Activated naive CD4-positive, alpha-beta T cell treated with anti-CD3 and anti-CD28 coated beads for 36 hours (primary cell): ENCODE data around the gene PLPP7. TPM values are rescaled to one million over a fixed set of nuclear protein-coding genes. Genes with fewer than 3 reads are reported as not detected.
A peak's percentile ranks its signal among the peaks of the same experiment; 100 is the strongest.

Experiments used
- CTCF ChIA-PET: fragments of 350-600 bp; sonication (Branson Sonifier 250); formaldehyde crosslinking; loops from one replicate; lab custom pipeline; 2021; ENCODE audit warnings: antibody characterized with exemption; lab: Charles Lee
- DNase-seq: peaks from one replicate; pipeline ENCODE4 v3.0.0-alpha.2; 2020
- H3K27ac Mint-ChIP-seq: one replicate; pipeline ENCODE4 v1.8.0; 2021; ENCODE audit warnings: mild to moderate bottlenecking, mixed read lengths
- H3K27me3 Mint-ChIP-seq: one replicate; pipeline ENCODE4 v1.8.0; 2021; ENCODE audit warnings: low read depth, mixed read lengths
- H3K36me3 Mint-ChIP-seq: one replicate; pipeline ENCODE4 v1.8.0; 2021; ENCODE audit warnings: low read depth, mixed read lengths
- H3K4me1 Mint-ChIP-seq: one replicate; pipeline ENCODE4 v1.8.0; 2021; ENCODE audit warnings: low read depth, mixed read lengths
- H3K4me3 Mint-ChIP-seq: one replicate; pipeline ENCODE4 v1.8.0; 2021; ENCODE audit warnings: mild to moderate bottlenecking, moderate library complexity, mixed read lengths
- H3K9me3 Mint-ChIP-seq: one replicate; pipeline ENCODE4 v1.8.0; 2021; ENCODE audit warnings: mixed read lengths
- intact Hi-C: fragments of 100-400 bp; cut with micrococcal nuclease; formaldehyde crosslinking; loops from one replicate; pipeline ENCODE4 v1.15.1; 2023
- total RNA-seq, 2 experiments: library from RNA; stranded (reverse); gene quantifications; one replicate each; pipeline ENCODE4 v1.2.3, GENCODE V29; 2021

PLPP7 gene
- total RNA-seq, 2 experiments from 2014 or later, result 0.25 to 0.26 TPM

DNA sequence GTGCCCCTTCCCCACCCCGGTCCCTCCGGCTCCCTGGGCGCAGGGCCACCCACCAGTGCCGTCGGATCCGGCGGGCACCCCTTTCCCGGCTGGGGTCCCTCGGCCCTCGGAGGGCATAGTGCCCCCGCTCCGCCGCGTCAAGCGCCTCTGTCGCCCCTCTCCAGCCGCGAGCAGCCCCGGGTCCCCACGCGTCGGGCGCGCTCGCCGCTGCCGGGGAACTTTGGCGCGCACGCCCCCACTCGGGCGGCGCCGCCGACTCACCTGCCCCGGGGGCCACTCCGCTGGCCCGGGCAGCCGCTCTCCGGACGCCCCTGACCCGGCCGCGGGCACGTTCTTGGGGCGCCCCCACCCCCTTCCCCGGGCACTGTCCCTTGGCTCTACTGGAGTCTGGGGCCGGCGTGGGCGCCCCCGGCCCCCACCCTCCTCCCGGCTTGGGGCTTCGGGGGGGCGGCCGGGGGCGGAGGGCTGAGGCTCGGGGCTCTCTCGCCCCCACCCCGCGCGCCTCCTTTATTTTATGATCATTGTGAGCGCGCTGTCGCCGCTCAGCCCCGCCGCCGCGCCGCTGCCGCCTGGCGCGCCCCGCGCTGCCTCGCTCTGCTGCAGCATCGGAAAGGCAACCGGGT, 12.1 kb upstream of the PLPP7 start:
- intact Hi-C loops, result loop anchor here (5.0 to 10.0 kb wide), 4 partner anchors 35 to 1443 kb away; partner anchors contain the start of genes C9orf78, POMT1 and USP20
- CTCF ChIA-PET, result no interaction called here
- no peak overlapping the region for H3K27ac Mint-ChIP-seq
- DNase-seq, result no peak
- peaks cover 35% of the 10 kb centered on the region for H3K36me3 Mint-ChIP-seq
- peaks cover 4% of the 10 kb centered on the region for H3K27me3 Mint-ChIP-seq
- H3K4me1 Mint-ChIP-seq, result peaks cover 21% of the 10 kb centered on the region
- no peaks in the 10 kb centered on the region for H3K9me3 Mint-ChIP-seq
- H3K4me3 Mint-ChIP-seq, result peak overlapping the region; percentile 54

DNA sequence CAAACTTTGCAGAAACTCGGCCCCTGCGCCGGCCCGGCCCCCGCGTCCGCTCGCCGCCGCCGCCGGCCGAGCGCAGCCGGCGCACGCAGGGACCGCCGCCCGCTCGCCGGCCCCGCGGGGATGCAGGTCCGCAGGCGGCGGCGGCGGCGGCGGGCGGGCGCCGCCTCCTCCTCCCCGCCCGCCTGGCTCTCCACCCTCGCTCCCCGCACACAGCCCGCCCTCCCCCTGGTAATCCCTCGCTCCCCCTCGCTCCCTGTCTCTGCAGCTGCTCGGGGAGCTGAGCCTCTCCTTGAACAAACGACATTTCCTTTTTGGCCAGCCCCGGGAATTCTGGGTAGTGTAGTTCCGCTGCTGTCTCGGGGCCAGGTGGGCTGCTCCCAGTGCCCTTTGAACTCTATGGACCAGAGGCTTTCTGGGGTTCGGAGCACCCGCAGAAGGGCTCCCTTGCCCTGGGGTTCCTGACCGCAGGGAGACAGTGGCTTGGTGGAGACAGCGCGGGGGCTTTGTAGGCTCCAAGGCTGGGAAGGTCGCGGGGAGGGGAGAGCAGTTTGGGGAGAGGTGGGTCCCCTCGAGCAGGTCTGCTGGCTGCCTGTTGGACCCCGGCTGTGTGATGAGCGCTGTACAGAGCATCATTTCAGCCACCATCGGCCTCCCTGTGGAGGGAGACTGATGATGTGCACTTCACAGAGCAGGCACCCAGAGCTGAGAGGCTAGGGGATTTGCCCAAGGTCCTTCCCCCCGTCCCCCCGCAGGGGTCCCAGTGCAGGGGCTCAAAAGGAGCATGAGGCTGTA, 11.4 kb upstream of the PLPP7 start:
- H3K36me3 Mint-ChIP-seq, result peaks cover 31% of the 10 kb centered on the region
- H3K27ac Mint-ChIP-seq, result peak overlapping the region; percentile 67
- no peaks in the 10 kb centered on the region for H3K9me3 Mint-ChIP-seq
- H3K4me1 Mint-ChIP-seq, result peaks cover 20% of the 10 kb centered on the region
- DNase-seq, result peak; percentile 86
- CTCF ChIA-PET, result interaction anchor here (0.5 to 0.9 kb wide), 2 partner anchors 63 to 99 kb away, joined by 3 read pairs; no protein-coding TSS in a partner anchor
- intact Hi-C loops, result loop anchor here (1.0 to 10.0 kb wide), 6 partner anchors 9 to 1443 kb away; partner anchors contain the start of genes C9orf78, POMT1 and USP20
- H3K27me3 Mint-ChIP-seq, result peaks cover 4% of the 10 kb centered on the region
- peak overlapping the region; percentile 76 for H3K4me3 Mint-ChIP-seq

DNA sequence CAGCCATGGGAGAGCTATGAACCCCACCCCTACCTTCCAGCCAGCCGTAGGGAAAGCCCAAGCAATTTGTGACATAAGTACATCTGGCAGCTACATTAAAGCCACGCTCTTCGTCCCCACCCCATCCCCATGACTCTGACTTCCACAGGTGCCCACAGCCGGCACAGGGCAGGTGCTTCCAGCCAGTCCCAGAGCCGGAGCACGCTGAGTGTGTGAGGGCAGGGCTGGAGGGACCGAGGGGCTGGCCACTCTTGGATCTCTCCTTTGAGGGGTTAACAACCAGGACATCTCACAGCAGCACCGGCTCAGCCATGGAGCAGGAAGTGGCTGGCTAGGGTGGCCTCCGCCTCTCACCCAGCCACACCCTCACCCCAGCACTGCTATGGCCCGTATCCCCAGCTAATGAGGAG, 10.8 kb upstream of the PLPP7 start:
- Mint-ChIP-seq H3K36me3 (peaks cover 26% of the 10 kb centered on the region), H3K4me3 (peak overlapping the region; percentile 76), H3K9me3 (no peaks in the 10 kb centered on the region), H3K27me3 (peaks cover 4% of the 10 kb centered on the region), H3K27ac (peak overlapping the region; percentile 28), H3K4me1 (peaks cover 20% of the 10 kb centered on the region)
- intact Hi-C loops, result loop anchor here (1.0 to 10.0 kb wide), 6 partner anchors 9 to 1444 kb away; partner anchors contain the start of genes C9orf78, POMT1 and USP20
- no peak for DNase-seq
- CTCF ChIA-PET, result interaction anchor here (0.5 to 0.9 kb wide), 3 partner anchors 62 to 216 kb away, joined by 3 to 7 read pairs (median 3); no protein-coding TSS in a partner anchor

DNA sequence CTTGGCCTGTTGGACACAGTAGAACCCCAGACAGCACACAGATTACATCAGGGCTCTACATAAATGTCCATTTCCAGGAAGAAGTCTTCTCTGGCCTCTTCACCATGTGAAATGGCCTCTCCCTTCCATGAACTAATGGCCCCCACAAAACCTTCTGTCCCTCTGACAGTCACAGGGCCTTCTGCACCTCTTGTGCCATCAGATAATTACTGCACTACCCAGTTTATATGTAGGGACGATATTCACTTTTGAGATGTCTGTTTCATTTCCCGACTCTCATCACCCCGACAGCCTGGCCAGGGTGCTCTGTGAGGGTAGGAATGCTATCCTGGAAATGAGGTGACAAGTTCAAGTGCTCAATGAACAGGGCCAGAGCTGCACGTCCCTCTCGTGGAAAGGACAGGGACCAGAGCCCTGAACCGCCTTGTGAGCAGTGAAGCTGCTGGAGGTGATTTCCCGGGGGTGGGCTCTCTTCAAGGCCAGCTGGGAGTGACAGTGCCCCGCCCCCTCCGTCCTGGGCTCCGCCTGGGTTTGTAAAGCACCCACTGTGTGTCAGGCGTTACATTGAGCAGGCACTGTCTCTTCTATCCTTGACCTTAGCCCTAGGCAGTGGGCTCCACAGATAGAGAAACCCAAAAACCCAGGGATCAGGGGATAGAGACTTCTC, 10.2 kb upstream of the PLPP7 start:
- H3K27me3 Mint-ChIP-seq, result peaks cover 4% of the 10 kb centered on the region
- no peak overlapping the region for H3K27ac Mint-ChIP-seq
- intact Hi-C loops, result loop anchor here (5.0 to 10.0 kb wide), 4 partner anchors 33 to 1445 kb away; partner anchors contain the start of genes C9orf78, POMT1 and USP20
- CTCF ChIA-PET, result interaction anchor here (0.5 to 1.1 kb wide), 4 partner anchors 58 to 216 kb away, joined by 3 to 7 read pairs (median 4); no protein-coding TSS in a partner anchor
- H3K36me3 Mint-ChIP-seq, result peaks cover 20% of the 10 kb centered on the region
- no peaks in the 10 kb centered on the region for H3K9me3 Mint-ChIP-seq
- DNase-seq, result no peak
- H3K4me3 Mint-ChIP-seq, result peak overlapping the region; percentile 76
- peaks cover 20% of the 10 kb centered on the region for H3K4me1 Mint-ChIP-seq

DNA sequence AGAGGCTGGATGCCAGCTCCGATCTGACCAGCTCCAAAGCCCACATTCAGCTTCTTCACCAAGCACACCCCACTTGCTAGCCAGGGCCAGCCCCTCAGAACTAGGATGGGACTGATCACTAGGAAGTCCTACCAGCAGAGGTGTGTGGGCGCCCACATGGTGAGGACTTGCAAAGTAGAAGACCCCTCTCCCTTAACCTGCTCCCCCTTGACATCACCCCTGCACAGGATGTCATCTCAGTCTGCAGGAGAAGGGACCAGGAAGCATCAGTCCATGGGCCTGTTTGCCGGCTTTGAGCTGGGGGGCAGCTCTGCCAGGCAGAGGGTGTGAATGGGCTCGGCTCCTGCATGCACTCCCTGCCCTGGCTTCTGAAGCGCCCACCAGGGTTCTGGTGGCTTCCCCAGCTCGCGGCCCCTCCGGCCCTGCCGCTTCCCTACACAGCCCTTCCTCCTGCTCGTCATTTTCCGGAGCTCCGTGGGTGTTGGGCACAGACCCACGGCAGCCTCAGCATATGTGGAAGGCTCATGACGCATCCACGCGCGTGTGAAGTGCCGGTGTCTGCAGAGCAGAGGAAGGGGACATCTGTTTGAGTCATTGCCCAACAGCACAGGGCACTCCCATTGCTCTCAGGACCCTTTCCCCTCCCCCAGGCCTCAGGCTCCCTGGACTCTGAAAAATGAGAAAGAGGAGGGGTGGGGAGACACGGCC, 9.5 kb upstream of the PLPP7 start:
- no peak overlapping the region for H3K4me3 Mint-ChIP-seq
- no peaks in the 10 kb centered on the region for H3K9me3 Mint-ChIP-seq
- DNase-seq, result no peak
- peaks cover 20% of the 10 kb centered on the region for H3K4me1 Mint-ChIP-seq
- intact Hi-C loops, result loop anchor here (5.0 to 10.0 kb wide), 4 partner anchors 32 to 1445 kb away; partner anchors contain the start of genes C9orf78, POMT1 and USP20
- H3K27me3 Mint-ChIP-seq, result peaks cover 4% of the 10 kb centered on the region
- peaks cover 13% of the 10 kb centered on the region for H3K36me3 Mint-ChIP-seq
- H3K27ac Mint-ChIP-seq, result no peak overlapping the region
- CTCF ChIA-PET, result interaction anchor here (0.5 to 1.1 kb wide), 2 partner anchors 57 to 72 kb away, joined by 3 to 4 read pairs; no protein-coding TSS in a partner anchor

DNA sequence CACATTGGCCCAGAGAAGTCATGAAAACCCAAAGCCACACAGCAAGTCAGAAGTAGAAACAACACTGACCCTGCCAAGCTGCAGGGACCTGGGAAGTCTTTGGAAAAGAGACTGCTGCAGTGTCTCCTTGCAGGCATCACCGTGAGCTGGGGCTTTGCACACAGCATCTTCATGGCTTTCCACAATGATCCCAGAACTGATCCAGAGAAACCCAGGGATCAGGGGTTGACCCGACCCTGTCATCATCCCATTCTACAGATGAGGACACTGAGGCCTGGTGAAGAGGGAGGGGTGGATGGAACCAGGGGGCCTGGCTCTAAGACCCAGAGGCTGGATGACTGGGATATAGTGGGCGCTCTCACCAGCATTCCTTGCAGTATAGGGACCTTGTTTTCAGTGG, 8.9 kb upstream of the PLPP7 start:
- no peak overlapping the region for H3K27ac Mint-ChIP-seq
- DNase-seq, result no peak
- peaks cover 7% of the 10 kb centered on the region for H3K36me3 Mint-ChIP-seq
- no peaks in the 10 kb centered on the region for H3K9me3 Mint-ChIP-seq
- no peak overlapping the region for H3K4me3 Mint-ChIP-seq
- intact Hi-C loops, result no loop called here
- CTCF ChIA-PET, result interaction anchor here (1.1 kb wide), 1 partner anchor 56 kb away, joined by 3 read pairs; no protein-coding TSS in a partner anchor
- peaks cover 20% of the 10 kb centered on the region for H3K4me1 Mint-ChIP-seq
- peaks cover 4% of the 10 kb centered on the region for H3K27me3 Mint-ChIP-seq

DNA sequence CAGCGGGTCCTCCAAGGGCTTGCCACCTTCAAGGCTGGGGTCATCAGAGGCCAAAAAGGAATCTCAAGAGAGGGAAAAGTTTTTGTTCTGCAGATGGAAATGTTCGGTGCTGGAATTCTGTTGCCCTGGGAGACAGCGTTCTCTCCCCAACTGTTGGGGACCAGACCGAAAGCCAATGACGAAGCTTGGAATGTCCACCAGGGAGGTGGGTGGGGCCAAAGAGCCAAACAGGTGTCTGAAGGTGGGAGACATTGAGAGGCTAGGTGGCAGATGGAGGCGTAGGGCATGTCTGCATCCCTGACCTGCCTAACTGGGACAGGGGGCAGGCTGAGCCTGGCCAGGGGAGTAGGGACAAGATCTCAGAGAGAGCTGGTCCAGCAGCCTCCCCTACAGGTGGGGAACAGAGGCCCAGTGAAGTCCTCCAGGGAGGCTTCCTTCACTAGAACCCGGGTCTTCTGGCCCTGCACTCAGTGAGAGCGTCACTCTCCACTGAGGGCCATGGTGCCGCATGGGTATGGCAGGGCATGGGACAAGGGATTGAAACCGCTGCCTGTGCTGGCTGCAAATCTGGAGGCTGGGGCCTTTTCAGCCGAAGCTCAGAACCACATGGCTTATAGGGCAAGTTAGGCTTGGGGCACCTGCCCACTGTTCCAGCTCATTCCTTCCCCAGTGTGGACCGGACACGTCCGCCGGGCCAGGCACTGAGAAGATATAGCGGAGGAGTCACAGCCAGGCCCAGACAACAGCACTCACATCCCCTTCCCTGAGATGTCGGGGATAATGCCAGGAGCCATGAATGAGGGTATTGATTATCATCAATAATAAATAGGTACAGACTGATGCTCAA, 8.2 kb upstream of the PLPP7 start:
- no peak for DNase-seq
- CTCF ChIA-PET, result no interaction called here
- H3K27me3 Mint-ChIP-seq, result peaks cover 4% of the 10 kb centered on the region
- peaks cover 20% of the 10 kb centered on the region for H3K4me1 Mint-ChIP-seq
- H3K27ac Mint-ChIP-seq, result no peak overlapping the region
- no peak overlapping the region for H3K4me3 Mint-ChIP-seq
- H3K36me3 Mint-ChIP-seq, result peaks cover 1% of the 10 kb centered on the region
- no peaks in the 10 kb centered on the region for H3K9me3 Mint-ChIP-seq
- intact Hi-C loops, result no loop called here

DNA sequence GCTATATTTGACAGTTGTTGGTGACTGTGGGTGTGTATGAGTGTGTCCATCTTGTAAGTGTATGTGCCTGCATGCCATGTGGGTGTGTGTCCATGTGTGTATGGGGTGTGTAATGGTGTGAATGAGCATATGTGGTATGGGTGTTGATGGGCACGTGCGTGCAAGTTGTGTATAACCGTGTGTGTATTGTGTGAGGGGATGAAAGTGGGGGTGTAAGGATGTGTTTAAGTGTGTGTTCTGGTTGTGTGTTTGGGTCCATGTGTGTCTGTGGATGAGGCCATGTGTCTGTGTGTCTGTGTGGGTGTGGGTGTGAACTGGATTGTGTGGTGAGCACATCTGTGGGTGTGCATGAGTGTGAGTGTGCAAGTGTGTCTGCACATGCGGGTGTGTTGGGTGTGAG, 7.3 kb upstream of the PLPP7 start:
- peak overlapping the region; percentile 7 for H3K4me3 Mint-ChIP-seq
- no peak overlapping the region for H3K27ac Mint-ChIP-seq

DNA sequence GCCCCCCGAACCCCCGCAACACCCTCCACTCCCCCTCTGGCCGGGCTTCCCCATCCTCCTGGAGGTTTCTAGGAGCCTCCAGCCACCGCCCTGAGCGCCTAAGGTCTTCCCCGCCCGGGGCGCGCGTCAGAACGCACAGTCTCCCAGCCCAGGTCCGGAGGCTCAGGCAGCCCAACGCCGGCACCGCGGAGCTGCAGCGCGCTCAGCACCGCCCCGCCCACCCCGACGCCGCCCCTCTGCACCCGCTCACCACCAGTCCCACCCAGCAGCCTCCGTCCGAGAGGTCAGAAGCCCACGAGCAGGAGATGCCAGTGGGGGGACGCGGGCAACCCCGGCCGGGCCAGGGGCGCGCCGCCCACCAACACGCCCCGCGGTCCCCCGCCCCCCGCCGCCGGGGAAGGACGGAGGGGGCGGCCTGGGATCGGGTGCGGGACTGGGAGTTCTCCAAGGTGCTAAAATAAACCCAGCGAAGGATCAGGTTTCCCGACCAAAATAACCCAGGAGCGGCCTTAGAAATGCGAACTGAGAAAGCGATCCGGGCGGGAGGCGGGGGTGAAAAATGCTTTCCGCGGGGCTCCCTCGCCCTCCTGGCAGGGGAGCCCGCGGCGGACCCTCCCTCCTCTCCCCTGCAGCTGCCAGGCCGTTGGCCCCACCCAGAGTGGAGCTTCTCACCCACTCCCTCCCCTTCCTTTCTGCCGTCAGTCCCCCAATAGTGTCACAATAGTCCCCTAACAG, 6.7 kb upstream of the PLPP7 start:
- Mint-ChIP-seq H3K27me3 (peaks cover 4% of the 10 kb centered on the region), H3K9me3 (no peaks in the 10 kb centered on the region), H3K27ac (no peak overlapping the region), H3K36me3 (no peaks in the 10 kb centered on the region), H3K4me3 (no peak overlapping the region), H3K4me1 (peaks cover 20% of the 10 kb centered on the region)
- no peak for DNase-seq
- intact Hi-C loops, result no loop called here
- CTCF ChIA-PET, result no interaction called here

More for the DNA sequence above, 7.3 kb upstream of the PLPP7 start:
- Mint-ChIP-seq H3K36me3 (no peaks in the 10 kb centered on the region), H3K9me3 (no peaks in the 10 kb centered on the region), H3K27me3 (peaks cover 4% of the 10 kb centered on the region), H3K4me1 (peaks cover 20% of the 10 kb centered on the region)
- intact Hi-C loops, result no loop called here
- DNase-seq, result no peak
- CTCF ChIA-PET, result no interaction called here

DNA sequence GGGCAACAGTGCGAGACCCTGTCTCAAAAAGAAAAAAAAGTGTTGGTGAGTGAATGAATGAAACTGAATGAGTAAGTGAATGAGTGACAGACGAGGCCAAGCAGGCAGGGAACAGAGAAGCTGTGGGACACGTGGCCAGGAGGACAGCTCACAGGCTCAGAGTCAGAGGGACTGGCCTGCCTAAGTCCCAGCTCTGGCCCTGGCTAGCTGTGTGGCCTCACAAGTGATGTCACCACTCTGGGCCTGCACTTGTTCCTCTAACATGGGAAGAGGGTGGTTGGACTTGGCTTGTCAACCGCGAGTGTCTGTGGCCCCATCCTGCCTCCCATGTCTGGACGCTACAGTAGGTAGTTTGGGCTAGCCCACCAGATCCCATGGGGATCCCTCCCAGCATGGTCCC, 4.7 kb upstream of the PLPP7 start:
- H3K27me3 Mint-ChIP-seq, result peaks cover 4% of the 10 kb centered on the region
- peaks cover 11% of the 10 kb centered on the region for H3K4me1 Mint-ChIP-seq
- H3K36me3 Mint-ChIP-seq, result no peaks in the 10 kb centered on the region
- CTCF ChIA-PET, result no interaction called here
- no peak for DNase-seq
- intact Hi-C loops, result no loop called here
- no peaks in the 10 kb centered on the region for H3K9me3 Mint-ChIP-seq
- no peak overlapping the region for H3K4me3 Mint-ChIP-seq
- no peak overlapping the region for H3K27ac Mint-ChIP-seq
